GM18498 (cell line): Measurements from ENCODE around the gene OXA1L.
"Not testable (repeated sequence)": the region's sequence is repeated elsewhere in the genome, so short reads cannot be mapped to it uniquely, and the experiment has no call there.

ENCODE experiments used
- ATAC-seq: cut with Tn5 transposase; IDR thresholded peaks from one replicate; pipeline ENCODE4 v1.9.1; 2021; ENCODE audit warnings: mild to moderate bottlenecking, moderate library complexity; ENCODE audit not compliant: unreplicated experiment

The OXA1L gene

DNA sequence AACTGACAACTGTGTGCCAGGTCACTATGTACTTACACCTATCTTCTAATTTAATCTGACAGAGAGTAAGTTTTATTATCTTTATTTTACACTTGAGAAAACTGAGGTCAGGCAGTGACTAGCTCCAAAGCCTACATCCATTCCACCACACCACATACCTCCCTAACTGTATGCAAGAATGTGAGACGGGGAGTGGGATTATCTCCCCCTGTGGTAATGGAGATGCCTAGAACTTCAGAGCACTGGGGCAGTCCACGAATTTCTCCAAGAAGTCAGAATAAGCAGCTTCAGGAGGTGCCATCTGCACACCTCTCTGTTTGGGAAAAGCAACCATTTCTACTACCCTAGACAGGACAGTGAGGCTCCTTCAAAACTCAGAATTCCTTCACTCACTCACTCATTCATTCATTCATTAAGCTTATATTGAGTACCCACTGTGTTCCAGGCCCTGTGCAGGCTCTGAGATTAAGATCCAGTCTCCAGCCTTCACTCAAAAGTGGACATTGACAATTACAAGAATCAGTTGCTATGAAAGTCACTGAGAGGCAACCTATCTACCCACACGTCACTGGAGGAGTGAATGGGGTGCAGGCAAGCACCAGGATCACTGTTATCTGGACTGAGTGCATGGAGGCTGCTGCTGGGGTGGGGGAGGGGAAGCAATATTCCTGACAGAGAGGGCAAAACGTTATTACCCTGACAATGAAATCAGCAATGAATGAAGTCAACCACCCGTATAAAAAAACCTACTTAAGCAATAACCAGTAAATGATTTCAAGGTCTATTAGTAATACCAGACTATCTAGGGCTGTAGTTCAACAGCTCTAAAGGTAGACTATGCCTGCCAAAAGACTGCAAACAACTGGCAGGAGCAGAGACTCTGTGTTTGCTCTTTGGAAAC is 30.8 kb downstream of the OXA1L start:
- ATAC-seq, result no peak

- ATAC-seq, result no peak
These were observed 32.0 kb downstream of the OXA1L start for GRCh38 chr14:22798528-22798927.

GRCh38 chr14:22800346-22800745 is 33.9 kb downstream of the OXA1L start:
- ATAC-seq, result no peak

GRCh38 chr14:22801716-22802115 is 35.2 kb downstream of the OXA1L start:
- ATAC-seq, result no peak

DNA sequence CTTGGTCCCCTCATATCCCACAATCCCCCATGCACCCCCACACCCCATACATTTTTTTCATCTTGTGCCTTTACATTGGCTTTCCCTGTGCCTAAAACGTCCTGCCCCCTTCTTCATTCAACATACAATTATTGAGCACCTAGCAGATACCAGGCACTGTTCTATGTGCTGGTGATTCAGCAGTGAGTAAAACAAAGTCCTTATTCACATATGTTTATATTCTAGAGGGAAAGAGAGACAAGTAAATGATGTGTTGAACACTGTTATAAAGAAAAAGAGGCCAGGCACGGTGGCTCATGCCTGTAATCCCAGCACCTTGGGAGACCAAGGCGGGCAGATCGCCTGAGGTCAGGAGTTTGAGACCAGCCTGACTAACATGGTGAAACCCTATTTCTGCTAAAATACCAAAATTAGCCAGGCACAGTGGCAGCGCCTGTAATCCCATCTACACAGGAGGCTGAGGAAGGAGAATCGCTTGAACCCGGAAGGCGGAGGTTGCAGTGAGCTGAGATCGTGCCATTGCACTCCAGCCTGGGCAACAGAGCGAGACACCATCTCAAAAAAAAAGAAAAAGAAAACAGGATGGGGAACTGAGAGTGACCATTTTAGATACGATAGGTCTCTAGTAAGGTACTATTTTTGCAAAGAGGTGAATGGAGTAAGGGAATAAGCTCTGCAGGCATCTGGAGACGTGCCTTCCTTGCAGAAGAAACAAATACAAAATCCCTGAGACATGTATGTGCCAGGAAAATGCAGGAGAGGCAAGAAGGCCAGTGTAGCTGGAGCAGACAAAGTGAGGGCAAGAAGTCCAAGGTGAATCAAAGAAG is 36.6 kb downstream of the OXA1L start:
- no peak for ATAC-seq

- no peak for ATAC-seq
These were observed 37.1 kb downstream of the OXA1L start for GRCh38 chr14:22803687-22803974.

DNA sequence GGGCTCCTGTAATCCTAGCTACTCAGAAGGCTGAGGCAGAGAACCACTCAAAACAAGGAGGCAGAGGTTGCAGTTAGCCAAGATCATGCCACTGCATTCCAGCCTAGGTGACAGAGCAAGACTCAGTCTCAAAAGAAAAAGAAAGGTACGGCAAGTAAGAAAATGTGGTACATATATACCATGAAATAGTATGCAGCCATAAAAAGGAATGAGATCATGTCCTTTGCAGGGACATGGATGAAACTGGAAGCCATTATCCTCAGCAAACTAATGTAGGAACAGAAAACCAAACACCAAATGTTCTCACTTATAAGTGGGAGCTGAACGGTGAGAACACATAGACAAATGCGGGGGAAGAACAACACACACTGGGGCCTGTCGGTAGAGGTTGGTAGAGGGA is 38.7 kb downstream of the OXA1L start:
- not testable (repeated sequence) for ATAC-seq

DNA sequence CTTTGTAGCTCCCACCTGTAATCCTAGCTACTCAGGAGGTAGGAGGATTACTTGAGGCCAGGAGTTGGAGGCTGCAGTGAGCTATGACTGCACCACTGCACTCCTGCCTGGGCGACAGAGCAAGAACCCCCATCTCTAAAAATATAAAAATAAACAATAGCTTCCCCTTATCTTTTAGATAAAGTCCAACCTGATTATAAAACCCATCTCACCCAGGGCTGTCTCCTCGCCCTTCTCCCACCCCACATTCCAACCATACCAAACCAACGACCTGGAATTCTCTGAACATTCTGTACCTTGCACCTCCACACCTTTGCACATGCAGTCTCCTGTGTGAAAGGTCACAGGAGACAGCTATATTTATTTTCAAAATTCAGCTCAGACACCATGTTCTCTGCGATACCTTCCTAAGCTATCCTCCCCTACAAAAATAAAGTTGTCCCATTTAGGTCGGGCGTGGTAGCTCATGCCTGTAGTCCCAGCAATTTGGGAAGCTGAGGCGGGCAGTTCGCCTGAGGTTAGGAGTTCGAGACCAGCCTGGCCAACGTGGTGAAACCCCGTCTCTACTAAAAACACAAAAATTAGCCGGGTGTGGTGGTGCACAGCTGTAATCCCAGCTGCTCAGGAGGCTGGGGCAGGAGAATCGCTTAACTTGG is 41.1 kb downstream of the OXA1L start:
- ATAC-seq, result no peak

DNA sequence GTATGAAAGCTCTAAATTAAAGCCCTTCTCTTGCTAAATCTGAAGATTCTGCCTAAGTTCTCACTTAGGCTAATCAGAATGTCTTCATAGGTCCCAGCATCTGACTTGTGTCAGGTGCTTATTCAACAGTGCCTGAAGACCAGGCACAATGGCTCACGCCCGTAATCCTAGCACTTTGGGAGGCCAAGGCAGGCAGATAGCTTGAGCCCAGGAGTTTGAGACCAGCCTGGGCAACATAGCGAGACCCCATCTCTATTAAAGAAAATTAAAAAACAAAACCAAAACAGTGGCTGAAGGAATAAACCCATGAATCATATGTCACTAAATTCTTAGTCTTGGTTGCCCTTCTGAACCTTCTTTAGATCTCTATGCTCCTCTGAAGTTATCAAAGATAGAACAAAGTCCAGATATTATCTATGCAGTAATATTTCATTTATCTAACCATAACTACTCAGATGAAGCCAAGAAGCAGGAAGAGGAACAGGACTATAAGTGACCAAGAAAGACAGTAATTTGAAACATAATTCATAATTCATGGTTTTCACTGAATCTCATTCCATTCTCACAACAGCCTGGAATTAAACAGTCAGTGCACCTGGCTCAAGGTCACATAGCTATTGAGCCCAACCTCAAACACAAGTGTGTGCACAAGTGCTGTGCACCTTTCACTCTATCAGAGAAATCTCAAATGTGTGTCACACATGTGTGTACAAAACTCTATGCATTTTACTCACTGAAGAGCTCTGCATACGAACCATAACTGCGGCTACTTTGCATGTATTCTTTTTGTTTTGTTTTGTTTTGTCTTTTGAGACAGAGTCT is 42.1 kb downstream of the OXA1L start:
- ATAC-seq, result no peak

- no peak for ATAC-seq
These were observed 45.2 kb downstream of the OXA1L start for GRCh38 chr14:22811722-22812121.

DNA sequence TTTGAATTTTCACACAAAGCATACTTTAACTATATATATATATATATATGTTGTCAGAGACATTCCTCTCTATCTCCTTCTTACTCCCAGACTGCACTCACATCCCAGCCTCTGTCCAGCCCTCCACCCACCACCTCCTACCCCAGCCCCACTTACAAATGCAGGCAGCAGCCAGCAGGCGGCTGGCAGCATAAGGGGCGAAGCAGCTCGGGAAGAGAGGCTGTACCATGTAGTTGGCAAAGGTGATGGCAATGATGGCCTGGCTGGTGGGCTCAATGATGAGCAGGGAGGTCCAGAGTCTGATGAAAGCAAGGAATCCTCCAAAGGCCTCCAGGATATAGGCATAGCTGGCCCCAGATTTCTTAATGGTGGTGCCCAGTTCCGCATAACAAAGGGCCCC is 46.3 kb downstream of the OXA1L start:
- no peak for ATAC-seq

GRCh38 chr14:22813145-22813544 is 46.7 kb downstream of the OXA1L start:
- ATAC-seq, result no peak

- ATAC-seq, result no peak
These were observed 47.9 kb downstream of the OXA1L start for GRCh38 chr14:22814373-22814772.

DNA sequence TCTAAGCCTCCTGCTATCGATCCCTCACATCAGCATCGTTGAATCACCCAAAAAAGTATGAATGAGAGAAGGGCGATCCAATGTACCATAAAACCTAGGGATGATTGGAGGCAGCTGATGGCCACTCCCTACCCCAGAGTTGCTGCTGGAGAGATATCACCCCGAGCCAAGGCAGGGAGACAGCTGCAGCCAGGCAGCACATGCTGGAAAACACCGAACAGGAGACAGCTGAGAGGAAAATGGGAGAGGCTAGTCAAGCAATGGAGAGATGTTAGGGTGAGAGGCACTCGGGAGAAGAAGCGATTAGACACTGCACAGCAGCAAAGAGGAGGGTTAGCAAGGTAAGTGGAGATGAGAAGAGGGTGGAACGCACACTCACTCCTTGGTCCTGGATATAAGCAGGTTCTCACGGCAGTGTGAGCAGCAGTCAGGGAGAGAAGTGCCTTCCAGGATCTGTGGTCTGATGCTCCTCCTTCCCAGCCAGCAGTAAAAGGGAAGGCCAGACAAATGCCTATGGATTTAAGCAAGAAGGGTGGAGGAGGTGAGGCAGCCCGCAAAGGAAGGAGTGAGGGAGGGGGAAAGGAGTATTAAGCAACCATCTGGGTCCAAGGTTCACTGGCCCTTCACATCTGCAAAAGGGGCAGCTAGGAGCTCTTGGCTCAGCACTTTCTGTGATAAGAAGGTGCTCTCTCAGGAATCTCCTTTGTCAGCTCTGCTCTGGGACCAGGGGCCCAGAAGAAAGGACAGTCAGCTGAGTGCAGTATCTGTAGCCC is 48.6 kb downstream of the OXA1L start, which contains the start of gene SLC7A7:
Gene SLC7A7, minus strand, starts transcription at position 495 of the 773 bp plus-strand sequence. CDS start 2,037 bp downstream, outside the sequence.
- ATAC-seq, result no peak

GRCh38 chr14:22819151-22819988 is 52.9 kb downstream of the OXA1L start:
- no peak for ATAC-seq

GRCh38 chr14:22820731-22821130 is 54.2 kb downstream of the OXA1L start:
- no peak for ATAC-seq

DNA sequence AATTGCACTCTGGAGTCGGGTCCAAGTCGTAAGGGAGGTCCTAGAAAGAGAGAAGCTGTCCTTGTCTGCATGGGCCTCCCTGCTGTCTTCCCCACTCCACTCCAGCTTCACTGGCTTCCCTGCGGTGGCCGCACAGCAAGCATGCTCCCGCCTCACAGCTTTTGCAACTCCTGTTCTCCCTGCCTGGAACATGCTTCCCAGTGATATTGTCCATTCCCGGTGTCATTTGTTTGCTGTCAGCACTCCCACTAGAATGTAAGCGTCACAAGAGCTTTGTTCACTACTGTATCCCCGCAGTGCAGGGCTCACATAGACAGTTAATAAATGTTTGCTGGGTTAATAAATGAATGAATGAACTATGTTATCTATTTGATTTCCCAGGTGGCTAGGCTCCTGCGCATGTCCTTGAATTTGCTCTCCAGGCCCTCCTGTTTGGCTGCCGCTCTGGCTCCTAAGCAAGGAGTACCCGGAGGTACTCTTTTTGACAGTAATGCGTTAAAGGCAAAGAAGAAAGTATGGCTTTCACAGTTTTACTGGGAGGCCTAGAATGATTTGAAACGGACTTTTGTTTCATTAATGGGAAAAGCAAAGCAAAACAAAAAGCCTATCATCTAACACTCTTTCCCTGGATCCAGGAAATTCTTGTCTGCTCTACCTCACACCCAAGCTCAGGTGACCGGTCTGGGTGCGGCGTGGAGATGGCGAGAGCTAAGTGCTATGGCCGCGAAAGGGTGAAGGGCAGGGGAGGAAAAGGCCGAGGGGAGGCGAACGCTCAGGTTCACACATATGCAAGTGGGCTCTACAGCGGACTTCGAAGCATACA is 54.9 kb downstream of the OXA1L start:
- no peak for ATAC-seq

GRCh38 chr14:22822016-22822570 is 55.6 kb downstream of the OXA1L start:
- no peak for ATAC-seq
